ENCODE measurements around the gene HDHD2. TPM values are rescaled to one million over a fixed set of nuclear protein-coding genes. Genes with fewer than 3 reads are reported as not detected.
A peak's percentile ranks its signal among the peaks of the same experiment; 100 is the strongest.
"Not testable (repeated sequence)": the region's sequence is repeated elsewhere in the genome, so short reads cannot be mapped to it uniquely, and the experiment has no call there.

The HDHD2 gene
- total RNA-seq (10 to 100 TPM; 19.9 to 32.9 (median 27.9) TPM), polyA plus RNA-seq (10 to 100 TPM; 11.5 to 19.9 (median 18.5) TPM)
- long read RNA-seq, donor 1, transcript HDHD2-201 (7 exons, 2,212 nt), result major isoform, 20 of 29 reads
- long read RNA-seq, donor 1, partial matches to known transcripts, result 0 of 29 reads
- long read RNA-seq, donor 1, other reads (novel, unspliced or antisense), result 7 of 29 reads
- long read RNA-seq, donor 2, transcript HDHD2-205 (7 exons, 2,224 nt), result minor isoform, 6 of 57 reads
- long read RNA-seq, donor 2, transcript HDHD2-201 (7 exons, 2,212 nt), result major isoform, 34 of 57 reads
- long read RNA-seq, donor 2, partial matches to known transcripts, result 1 of 57 reads
- long read RNA-seq, donor 2, other reads (novel, unspliced or antisense), result 14 of 57 reads

DNA sequence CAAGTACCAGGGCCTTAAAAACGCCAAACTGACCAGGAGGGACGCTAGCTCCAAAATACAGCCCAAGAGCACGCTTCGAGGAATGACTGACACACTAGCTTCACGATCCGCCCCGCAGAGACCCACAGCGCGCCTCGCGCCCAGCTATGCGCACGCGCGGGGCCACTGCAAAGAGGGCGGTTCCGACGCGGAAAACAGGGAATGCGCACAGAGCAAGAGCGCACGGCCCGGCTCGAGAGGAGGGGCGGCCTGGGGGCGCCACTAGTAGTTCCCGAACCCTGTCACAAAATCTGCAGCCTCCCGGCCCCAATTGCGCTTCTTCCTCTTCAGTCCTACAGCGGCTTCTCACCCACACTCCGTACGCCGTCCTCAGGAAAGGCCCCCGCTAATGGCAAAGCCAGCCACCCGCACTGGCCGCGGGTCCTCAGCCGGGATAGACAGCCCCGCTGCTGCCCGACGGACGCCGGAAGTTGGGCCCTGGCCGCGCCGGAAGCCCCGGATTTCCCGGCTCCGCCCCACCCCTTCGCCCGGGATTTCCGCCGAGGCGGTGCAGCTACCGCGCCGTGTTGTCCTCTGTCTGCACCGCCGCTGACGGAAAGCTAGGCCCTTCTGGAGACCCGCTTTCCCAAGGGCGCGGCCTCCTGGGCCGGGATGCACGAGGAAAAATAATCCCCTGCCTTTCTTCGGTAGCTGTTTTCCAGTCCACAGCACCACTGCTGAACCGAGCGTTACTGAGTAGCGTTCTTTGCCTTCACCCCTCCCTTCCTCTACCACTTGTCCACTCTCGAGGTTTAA, at the start of gene HDHD2:
Gene HDHD2, minus strand, starts transcription at position 472 of the 795 bp plus-strand sequence. CDS start 14,061 bp downstream, outside the sequence.
- no peak for TF ChIP-seq CTCF (IDR thresholded peaks at IDR 0.05)
- Histone ChIP-seq H3K9me3 (no peaks in the 10 kb centered on the region), H3K36me3 (ENCODE audit: insufficient read depth in 1 of 2, low read depth in 1 of 2) (peaks cover 0 to 29% of the 10 kb centered on the region in 2 donors), H3K4me3 (peak within 1 kb of the TSS; percentile 79), H3K4me1 (peaks cover 24% of the 10 kb centered on the region), H3K27ac (peak within 1 kb of the TSS; percentile 97), H3K27me3 (ENCODE audit: insufficient read depth in 3 of 3, low read length in 2 of 3) (no peaks in the 10 kb centered on the region)
- ATAC-seq (peak; percentile 94 to 98 (median 96)), DNase-seq (peak; percentile 87 to 94)
- intact Hi-C loops (cut with DNase I), result no loop called here
- 0% methylated on average over 63 to 70 of the region's 70 CpGs for WGBS, 3 donors

- H3K27me3 ChIP-seq (ENCODE audit: insufficient read depth in 3 of 3, low read length in 2 of 3); H3K9me3 ChIP-seq; ATAC-seq; DNase-seq; H3K4me3 ChIP-seq; intact Hi-C loops (cut with DNase I); H3K27ac ChIP-seq; H3K4me1 ChIP-seq; H3K36me3 ChIP-seq (ENCODE audit: insufficient read depth in 1 of 2, low read depth in 1 of 2): not testable (repeated sequence)
- WGBS, 3 donors, result 38 to 42% (median 38%) methylated on average over 3 of the region's 3 CpGs
These were observed 45.7 kb upstream of the HDHD2 start for GRCh38 chr18:47195961-47196360.

- no peak for ATAC-seq
- H3K9me3 ChIP-seq, result no peaks in the 10 kb centered on the region
- intact Hi-C loops (cut with DNase I), result no loop called here
These were observed 41.7 kb upstream of the HDHD2 start for GRCh38 chr18:47191961-47192360.

GRCh38 chr18:47187721-47188120, 37.4 kb upstream of the HDHD2 start:
- Histone ChIP-seq H3K4me3 (no peak overlapping the region), H3K9me3 (no peaks in the 10 kb centered on the region), H3K4me1 (no peaks in the 10 kb centered on the region), H3K27ac (no peak overlapping the region), H3K36me3 (ENCODE audit: insufficient read depth in 1 of 2, low read depth in 1 of 2) (no peaks in the 10 kb centered on the region), H3K27me3 (ENCODE audit: insufficient read depth in 3 of 3, low read length in 2 of 3) (peaks cover 0 to 11% (median 0%) of the 10 kb centered on the region in 3 donors)
- WGBS, 3 donors, result 78 to 85% (median 85%) methylated on average over 7 of the region's 7 CpGs
- ATAC-seq, result no peak
- intact Hi-C loops (cut with DNase I), result no loop called here
- no peak for DNase-seq
- TF ChIP-seq CTCF (IDR thresholded peaks at IDR 0.05), result no peak

More at GRCh38 chr18:47191961-47192360, 41.7 kb upstream of the HDHD2 start:
- no peak for TF ChIP-seq CTCF (IDR thresholded peaks at IDR 0.05)
- Histone ChIP-seq H3K4me1 (no peaks in the 10 kb centered on the region), H3K4me3 (no peak overlapping the region), H3K27ac (no peak overlapping the region), H3K36me3 (ENCODE audit: insufficient read depth in 1 of 2, low read depth in 1 of 2) (no peaks in the 10 kb centered on the region), H3K27me3 (ENCODE audit: insufficient read depth in 3 of 3, low read length in 2 of 3) (peaks cover 0 to 19% (median 0%) of the 10 kb centered on the region in 3 donors)
- DNase-seq, result no peak
- 89 to 96% (median 92%) methylated on average over 2 of the region's 2 CpGs for WGBS, 3 donors

DNA sequence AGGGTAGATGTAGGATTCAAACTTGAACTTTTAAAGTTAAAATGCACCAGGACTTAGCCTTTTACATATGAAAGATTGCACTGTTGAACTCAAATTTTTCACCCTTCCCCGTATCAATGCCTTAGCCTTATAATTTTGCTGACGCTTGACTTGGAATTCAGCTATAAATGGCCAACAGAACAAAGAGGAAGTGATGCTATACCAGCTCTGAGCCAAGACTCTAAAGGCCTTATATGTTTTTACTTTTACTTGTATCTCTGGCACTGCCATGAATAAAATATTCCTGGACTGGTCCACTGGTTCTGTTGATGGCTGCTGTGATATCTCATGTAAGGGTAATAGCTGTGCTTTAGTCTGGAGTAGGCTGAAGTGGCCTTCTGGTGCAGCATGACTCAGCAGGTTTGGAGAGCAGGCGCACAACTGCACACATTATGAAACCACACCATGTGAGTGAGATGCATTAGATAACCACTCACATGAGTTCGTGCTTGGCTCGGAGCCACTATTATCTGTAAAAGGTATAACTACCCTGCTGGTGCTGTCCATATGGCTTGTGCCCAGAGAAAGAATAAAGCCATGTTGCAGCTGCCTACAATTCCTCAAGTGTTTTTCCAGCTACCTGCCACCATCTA, 34.2 kb upstream of the HDHD2 start:
- no peaks in the 10 kb centered on the region for H3K4me1 ChIP-seq
- H3K36me3 ChIP-seq (ENCODE audit: insufficient read depth in 1 of 2, low read depth in 1 of 2), result no peaks in the 10 kb centered on the region
- H3K27ac ChIP-seq, result no peak overlapping the region
- no peak for DNase-seq
- no peak for ATAC-seq
- H3K27me3 ChIP-seq (ENCODE audit: insufficient read depth in 3 of 3, low read length in 2 of 3), result peaks cover 0 to 11% (median 0%) of the 10 kb centered on the region in 3 donors
- TF ChIP-seq CTCF (IDR thresholded peaks at IDR 0.05), result no peak
- H3K4me3 ChIP-seq, result no peak overlapping the region
- H3K9me3 ChIP-seq, result no peaks in the 10 kb centered on the region
- 82 to 87% (median 83%) methylated on average over 5 of the region's 5 CpGs for WGBS, 3 donors
- intact Hi-C loops (cut with DNase I), result no loop called here

DNA sequence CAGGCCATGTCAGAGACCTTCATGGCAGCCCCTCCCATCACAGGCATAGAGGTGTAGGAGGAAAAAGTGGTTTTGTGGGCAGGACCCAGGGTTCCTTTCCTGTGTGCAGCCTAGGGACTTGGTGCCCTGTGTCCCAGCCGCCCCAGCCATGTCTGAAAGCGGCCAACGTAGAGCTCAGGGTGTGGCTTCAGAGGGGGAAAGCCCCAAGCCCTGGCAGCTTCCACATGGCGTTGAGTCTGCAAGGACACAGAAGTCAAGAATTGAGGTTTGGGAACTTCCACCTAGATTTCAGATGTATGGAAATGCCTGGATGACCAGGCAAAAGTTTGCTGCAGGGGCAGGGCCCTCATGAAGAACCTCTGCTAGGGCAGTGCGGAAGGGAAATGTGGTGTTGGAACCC, 31.9 kb upstream of the HDHD2 start:
- H3K4me1 ChIP-seq; H3K9me3 ChIP-seq; H3K27ac ChIP-seq; H3K4me3 ChIP-seq; H3K36me3 ChIP-seq (ENCODE audit: insufficient read depth in 1 of 2, low read depth in 1 of 2); intact Hi-C loops (cut with DNase I); ATAC-seq; H3K27me3 ChIP-seq (ENCODE audit: insufficient read depth in 3 of 3, low read length in 2 of 3); DNase-seq: not testable (repeated sequence)
- 82 to 87% (median 84%) methylated on average over 5 of the region's 5 CpGs for WGBS, 3 donors
